ENCODE results near the gene DMAC1.

The DMAC1 gene

DNA sequence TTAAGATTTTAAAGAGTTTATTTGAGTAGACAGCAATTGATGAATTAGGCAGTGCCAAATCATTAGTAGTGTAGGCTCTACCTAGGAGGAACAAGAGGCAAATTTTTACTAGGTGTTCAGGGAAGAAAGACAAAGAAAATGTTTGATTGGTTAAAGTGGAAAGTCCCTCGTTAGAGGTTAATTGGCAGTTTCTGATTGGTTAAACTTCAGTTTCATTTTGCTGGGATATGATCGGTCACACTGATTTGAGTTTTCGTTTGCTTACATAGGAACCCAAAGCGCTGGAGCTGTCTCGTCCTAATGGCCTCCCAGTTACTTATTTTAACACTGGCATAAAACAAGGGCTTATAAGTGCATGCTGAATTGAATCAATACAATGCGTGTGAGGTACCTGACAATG, 15.1 kb downstream of the DMAC1 start:
- H3K9ac ChIP-seq (ENCODE audit: low read depth, low read length, poor library complexity, severe bottlenecking): no peak overlapping the region
- no peaks in the 10 kb centered on the region for H3F3A ChIP-seq (ENCODE audit: low read depth)
- TF ChIP-seq, protein P1, sequence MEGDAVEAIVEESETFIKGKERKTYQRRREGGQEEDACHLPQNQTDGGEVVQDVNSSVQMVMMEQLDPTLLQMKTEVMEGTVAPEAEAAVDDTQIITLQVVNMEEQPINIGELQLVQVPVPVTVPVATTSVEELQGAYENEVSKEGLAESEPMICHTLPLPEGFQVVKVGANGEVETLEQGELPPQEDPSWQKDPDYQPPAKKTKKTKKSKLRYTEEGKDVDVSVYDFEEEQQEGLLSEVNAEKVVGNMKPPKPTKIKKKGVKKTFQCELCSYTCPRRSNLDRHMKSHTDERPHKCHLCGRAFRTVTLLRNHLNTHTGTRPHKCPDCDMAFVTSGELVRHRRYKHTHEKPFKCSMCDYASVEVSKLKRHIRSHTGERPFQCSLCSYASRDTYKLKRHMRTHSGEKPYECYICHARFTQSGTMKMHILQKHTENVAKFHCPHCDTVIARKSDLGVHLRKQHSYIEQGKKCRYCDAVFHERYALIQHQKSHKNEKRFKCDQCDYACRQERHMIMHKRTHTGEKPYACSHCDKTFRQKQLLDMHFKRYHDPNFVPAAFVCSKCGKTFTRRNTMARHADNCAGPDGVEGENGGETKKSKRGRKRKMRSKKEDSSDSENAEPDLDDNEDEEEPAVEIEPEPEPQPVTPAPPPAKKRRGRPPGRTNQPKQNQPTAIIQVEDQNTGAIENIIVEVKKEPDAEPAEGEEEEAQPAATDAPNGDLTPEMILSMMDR (conservative IDR thresholded peaks at IDR 0.05; ENCODE audit: low read length): no peak
- TF ChIP-seq EZH2phosphoT487 (IDR thresholded peaks at IDR 0.05; ENCODE audit: borderline replicate concordance): no peak
- H3K9me3 ChIP-seq (ENCODE audit: insufficient read depth, low read depth, low read length): no peaks in the 10 kb centered on the region
- no peak overlapping the region for H3K4me2 ChIP-seq (ENCODE audit: low read depth, low read length, poor library complexity, severe bottlenecking)
- H3K4me1 ChIP-seq (ENCODE audit: insufficient read depth, low read length, poor library complexity, severe bottlenecking): peaks cover 13% of the 10 kb centered on the region
- H3K36me3 ChIP-seq (ENCODE audit: insufficient read depth, low read length): no peaks in the 10 kb centered on the region
- no peaks in the 10 kb centered on the region for H4K20me1 ChIP-seq (ENCODE audit: insufficient read depth, low read length, poor library complexity, severe bottlenecking)
- no peaks in the 10 kb centered on the region for H3K27me3 ChIP-seq (ENCODE audit: insufficient read depth, low read length, poor library complexity, severe bottlenecking)
- no peaks in the 10 kb centered on the region for H3K9me2 ChIP-seq (replicated peaks; ENCODE audit: low read depth, low read length)
- no peaks in the 10 kb centered on the region for H3K79me2 ChIP-seq (ENCODE audit: insufficient read depth, low read length)
- no peak overlapping the region for H3K4me3 ChIP-seq (ENCODE audit: low read length, poor library complexity, severe bottlenecking)
- H2AFZ ChIP-seq (ENCODE audit: low read length): no peak overlapping the region

DNA sequence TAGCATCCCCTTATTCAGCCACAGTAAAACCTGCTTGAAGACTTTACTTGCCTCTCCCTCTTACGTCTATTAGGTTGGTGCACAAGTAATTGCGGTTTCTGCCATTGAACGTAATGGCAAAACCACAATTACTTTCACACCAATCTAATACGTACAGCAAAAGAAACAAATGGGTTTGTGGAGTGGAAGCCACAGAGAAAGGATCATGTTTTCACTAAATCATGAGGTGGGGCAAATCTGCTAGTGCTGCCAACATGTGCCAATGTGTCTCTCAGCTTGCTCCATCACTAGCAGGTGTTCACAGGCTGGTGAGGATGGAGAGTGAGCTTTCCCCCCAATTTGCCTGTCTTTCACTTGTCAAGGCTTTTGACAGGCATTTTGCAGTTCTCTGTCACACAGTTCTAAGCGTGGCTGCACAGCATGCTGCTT, 15.9 kb downstream of the DMAC1 start:
- Histone ChIP-seq H3K4me2 (ENCODE audit: low read depth, low read length, poor library complexity, severe bottlenecking) (no peak overlapping the region), H3K79me2 (ENCODE audit: insufficient read depth, low read length) (no peaks in the 10 kb centered on the region), H3K4me1 (ENCODE audit: insufficient read depth, low read length, poor library complexity, severe bottlenecking) (peaks cover 13% of the 10 kb centered on the region), H4K20me1 (ENCODE audit: insufficient read depth, low read length, poor library complexity, severe bottlenecking) (no peaks in the 10 kb centered on the region), H3K36me3 (ENCODE audit: insufficient read depth, low read length) (no peaks in the 10 kb centered on the region), H3K9me2 (replicated peaks; ENCODE audit: low read depth, low read length) (no peaks in the 10 kb centered on the region), H3K9me3 (ENCODE audit: insufficient read depth, low read depth, low read length) (no peaks in the 10 kb centered on the region), H3K9ac (ENCODE audit: low read depth, low read length, poor library complexity, severe bottlenecking) (no peak overlapping the region), H3F3A (ENCODE audit: low read depth) (no peaks in the 10 kb centered on the region), H3K4me3 (ENCODE audit: low read length, poor library complexity, severe bottlenecking) (no peak overlapping the region), H2AFZ (ENCODE audit: low read length) (no peak overlapping the region), H3K27me3 (ENCODE audit: insufficient read depth, low read length, poor library complexity, severe bottlenecking) (no peaks in the 10 kb centered on the region)
- TF ChIP-seq EZH2phosphoT487 (IDR thresholded peaks at IDR 0.05; ENCODE audit: borderline replicate concordance): no peak
- TF ChIP-seq, protein P1 (conservative IDR thresholded peaks at IDR 0.05; ENCODE audit: low read length): no peak

DNA sequence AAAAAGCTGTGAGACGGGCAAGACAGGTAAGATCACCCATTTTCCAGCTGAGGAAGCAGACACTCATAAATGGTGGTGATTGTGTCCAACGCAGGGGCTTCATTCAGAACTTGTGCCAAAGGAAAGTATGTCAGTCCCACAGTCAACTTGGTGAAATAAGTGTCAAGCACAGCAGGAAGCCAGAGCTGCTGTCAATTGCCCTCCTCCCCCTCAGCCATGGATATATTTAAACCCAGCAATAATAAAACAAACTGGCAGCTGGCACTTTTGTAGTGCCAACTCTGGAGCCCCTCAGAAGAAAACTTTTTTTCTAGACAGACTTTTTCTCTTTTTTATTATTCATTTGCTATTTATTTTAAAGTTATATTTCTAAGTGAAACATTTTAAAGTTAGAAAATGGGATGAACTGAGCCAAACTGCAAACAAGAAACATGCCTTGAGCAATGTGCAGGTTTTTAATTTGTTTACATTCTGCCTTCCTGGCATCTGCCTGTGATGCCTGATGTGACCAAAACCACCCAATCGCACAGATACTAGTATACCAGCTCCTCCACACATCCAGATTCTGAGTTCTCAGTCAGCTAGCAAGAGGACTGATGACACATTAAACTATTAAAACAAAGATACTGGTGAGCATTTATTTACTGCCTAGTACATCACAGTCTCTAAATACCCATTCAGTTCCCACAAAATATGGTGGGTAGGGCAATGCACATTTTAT, 17.0 kb downstream of the DMAC1 start:
- no peak overlapping the region for H2AFZ ChIP-seq (ENCODE audit: low read length)
- H3K9me2 ChIP-seq (replicated peaks; ENCODE audit: low read depth, low read length): no peaks in the 10 kb centered on the region
- peak overlapping the region; percentile 24 for H3K9ac ChIP-seq (ENCODE audit: low read depth, low read length, poor library complexity, severe bottlenecking)
- no peaks in the 10 kb centered on the region for H3K79me2 ChIP-seq (ENCODE audit: insufficient read depth, low read length)
- H4K20me1 ChIP-seq (ENCODE audit: insufficient read depth, low read length, poor library complexity, severe bottlenecking): no peaks in the 10 kb centered on the region
- no peaks in the 10 kb centered on the region for H3K9me3 ChIP-seq (ENCODE audit: insufficient read depth, low read depth, low read length)
- peak overlapping the region; percentile 13 for H3K4me2 ChIP-seq (ENCODE audit: low read depth, low read length, poor library complexity, severe bottlenecking)
- TF ChIP-seq, protein P1 (conservative IDR thresholded peaks at IDR 0.05; ENCODE audit: low read length): no peak
- TF ChIP-seq EZH2phosphoT487 (IDR thresholded peaks at IDR 0.05; ENCODE audit: borderline replicate concordance): no peak
- H3K4me1 ChIP-seq (ENCODE audit: insufficient read depth, low read length, poor library complexity, severe bottlenecking): peaks cover 13% of the 10 kb centered on the region
- no peaks in the 10 kb centered on the region for H3F3A ChIP-seq (ENCODE audit: low read depth)
- peak overlapping the region; percentile 13 for H3K4me3 ChIP-seq (ENCODE audit: low read length, poor library complexity, severe bottlenecking)
- no peaks in the 10 kb centered on the region for H3K36me3 ChIP-seq (ENCODE audit: insufficient read depth, low read length)
- H3K27me3 ChIP-seq (ENCODE audit: insufficient read depth, low read length, poor library complexity, severe bottlenecking): no peaks in the 10 kb centered on the region

All from Loucy (cell line).